Suprapubic skin (tissue), 3 donors: ENCODE measurements around the gene RAB3IP.

Experiments used
- EP300 ChIP-seq: sonication (generic); formaldehyde crosslinking; IDR thresholded peaks from one replicate; pipeline ENCODE4 v1.6.1; 2017; ENCODE audit warnings: antibody characterized with exemption
- POLR2A ChIP-seq, 2 donors: fragments of 450-650 bp; IDR thresholded peaks; one replicate each; pipeline ENCODE4 v1.6.1; 2017; ENCODE audit warnings: antibody characterized with exemption in 2 of 2, mild to moderate bottlenecking in 2 of 2, moderate library complexity in 2 of 2
- TF ChIP-seq, protein P1 (sequence below), 2 donors: fragments of 200-600 bp in 1 of 2; fragments of 450-650 bp in 1 of 2; sonication (generic) in 1 of 2; IDR thresholded peaks; one replicate each; pipeline ENCODE4 v1.5.1; 2016 to 2019; ENCODE audit warnings: antibody characterized with exemption in 2 of 2, mild to moderate bottlenecking in 1 of 2, moderate library complexity in 1 of 2

DNA sequence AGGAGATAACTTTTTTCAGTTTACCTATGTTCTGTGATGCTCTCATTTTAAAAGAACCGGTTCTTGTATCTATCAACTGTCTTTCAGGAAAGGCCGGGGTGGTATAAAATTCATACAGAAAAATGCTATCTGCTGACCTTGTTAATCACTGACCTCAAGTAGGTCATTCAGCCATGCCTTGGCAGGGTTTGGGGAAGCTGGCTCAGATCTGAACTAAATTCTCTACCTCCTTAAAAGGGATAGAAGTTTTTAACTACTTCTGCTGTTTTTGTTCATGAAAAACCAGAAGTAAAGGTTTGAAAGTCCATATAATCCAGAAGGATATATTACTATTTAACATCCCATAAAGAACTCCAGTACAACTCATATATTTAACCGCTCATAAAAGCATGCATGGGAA lies 96.4 kb downstream of the RAB3IP start:
- TF ChIP-seq, protein P1, sequence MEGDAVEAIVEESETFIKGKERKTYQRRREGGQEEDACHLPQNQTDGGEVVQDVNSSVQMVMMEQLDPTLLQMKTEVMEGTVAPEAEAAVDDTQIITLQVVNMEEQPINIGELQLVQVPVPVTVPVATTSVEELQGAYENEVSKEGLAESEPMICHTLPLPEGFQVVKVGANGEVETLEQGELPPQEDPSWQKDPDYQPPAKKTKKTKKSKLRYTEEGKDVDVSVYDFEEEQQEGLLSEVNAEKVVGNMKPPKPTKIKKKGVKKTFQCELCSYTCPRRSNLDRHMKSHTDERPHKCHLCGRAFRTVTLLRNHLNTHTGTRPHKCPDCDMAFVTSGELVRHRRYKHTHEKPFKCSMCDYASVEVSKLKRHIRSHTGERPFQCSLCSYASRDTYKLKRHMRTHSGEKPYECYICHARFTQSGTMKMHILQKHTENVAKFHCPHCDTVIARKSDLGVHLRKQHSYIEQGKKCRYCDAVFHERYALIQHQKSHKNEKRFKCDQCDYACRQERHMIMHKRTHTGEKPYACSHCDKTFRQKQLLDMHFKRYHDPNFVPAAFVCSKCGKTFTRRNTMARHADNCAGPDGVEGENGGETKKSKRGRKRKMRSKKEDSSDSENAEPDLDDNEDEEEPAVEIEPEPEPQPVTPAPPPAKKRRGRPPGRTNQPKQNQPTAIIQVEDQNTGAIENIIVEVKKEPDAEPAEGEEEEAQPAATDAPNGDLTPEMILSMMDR (IDR thresholded peaks at IDR 0.05), result no peak
- TF ChIP-seq POLR2A (IDR thresholded peaks at IDR 0.05), result no peak
- no peak for TF ChIP-seq EP300
